Stimulated activated CD8-positive, alpha-beta memory T cell treated with anti-CD3 and anti-CD28 coated beads, Interleukin-7, amount 100 ng/mL, for 48 hours (primary cell): Measurements from ENCODE around the gene AIRE.

Source experiments
- DNase-seq, 2 donors: peaks; one replicate each; pipeline ENCODE4 v3.0.0-alpha.2; 2020; ENCODE audit warnings: low read depth in 1 of 2; ENCODE audit errors: extremely low read depth in 1 of 2

AIRE gene

DNA sequence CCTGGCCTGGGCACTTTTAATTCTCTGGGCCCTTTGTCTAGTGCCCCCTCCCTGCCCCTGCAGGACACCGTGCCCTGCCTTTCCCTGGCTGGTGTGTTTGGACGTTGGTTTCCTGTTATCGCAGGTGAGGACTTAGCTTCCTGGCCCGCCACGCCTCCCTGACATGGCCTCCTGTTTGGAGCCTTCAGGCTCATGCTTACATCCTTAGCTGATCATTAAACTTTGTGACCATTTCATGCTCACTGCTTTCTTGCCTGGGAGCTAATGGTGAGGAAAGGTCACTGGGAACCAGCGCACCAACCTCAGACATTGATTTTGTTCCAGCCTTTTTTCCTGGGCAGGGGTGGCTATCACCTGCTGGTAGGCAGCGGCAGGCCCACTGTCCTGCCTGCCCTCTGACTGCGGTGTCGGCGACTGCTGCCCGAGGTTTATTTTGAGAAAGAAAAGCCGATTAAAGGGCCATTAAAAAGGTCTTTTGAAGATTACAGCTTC, 17.9 kb downstream of the AIRE start:
- no peak for DNase-seq

DNA sequence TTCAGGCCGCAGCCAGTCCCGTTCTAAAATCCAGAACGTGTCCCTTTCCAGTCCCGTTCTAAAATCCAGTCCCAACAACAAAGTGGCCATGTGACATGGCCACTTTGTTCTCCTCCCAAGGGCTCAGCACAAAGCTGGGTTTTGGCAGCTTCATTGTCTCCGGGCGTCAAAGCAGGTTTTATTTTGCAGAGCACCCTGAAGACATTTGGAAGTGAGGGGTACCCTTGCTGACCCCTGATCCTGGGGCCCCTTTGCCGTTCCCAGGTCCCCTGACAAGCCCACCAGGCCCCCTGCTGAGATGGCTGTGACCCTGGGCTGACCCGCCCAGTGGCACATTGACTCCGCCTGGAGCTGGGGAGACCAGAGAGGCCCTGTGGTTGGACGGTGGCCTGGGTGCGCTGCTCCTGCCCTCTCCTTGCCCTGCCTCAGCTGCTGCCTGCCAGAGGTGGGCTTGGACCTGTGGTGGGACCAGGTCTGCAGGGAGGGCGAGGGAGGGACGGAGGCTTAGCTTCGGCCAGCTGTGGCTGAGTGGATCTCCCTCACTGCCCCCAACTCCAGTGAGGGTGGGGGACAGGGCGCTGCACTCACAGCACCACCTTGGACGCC, 18.4 kb downstream of the AIRE start:
- no peak for DNase-seq

DNA sequence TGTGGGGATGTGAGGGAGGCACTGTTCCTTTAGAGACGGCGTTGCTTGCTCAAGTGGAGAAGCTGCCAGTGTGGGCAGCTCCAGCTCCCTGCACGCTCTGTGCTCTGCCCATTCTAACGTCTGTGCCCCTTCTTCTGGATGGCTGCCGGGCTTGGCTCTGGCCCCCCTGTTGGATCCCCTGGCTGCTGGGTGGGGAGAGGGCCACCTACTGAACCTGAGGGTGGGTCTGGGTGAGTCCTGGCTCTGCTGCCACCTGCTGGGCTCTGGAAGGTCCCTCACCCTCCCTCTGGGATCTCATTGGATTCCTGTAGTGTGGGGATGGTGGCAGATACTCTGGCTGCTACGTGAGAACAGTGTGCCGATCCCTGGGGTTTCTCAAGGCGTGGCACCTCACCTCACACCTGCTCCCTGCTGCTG, 19.2 kb downstream of the AIRE start:
- no peak for DNase-seq

DNA sequence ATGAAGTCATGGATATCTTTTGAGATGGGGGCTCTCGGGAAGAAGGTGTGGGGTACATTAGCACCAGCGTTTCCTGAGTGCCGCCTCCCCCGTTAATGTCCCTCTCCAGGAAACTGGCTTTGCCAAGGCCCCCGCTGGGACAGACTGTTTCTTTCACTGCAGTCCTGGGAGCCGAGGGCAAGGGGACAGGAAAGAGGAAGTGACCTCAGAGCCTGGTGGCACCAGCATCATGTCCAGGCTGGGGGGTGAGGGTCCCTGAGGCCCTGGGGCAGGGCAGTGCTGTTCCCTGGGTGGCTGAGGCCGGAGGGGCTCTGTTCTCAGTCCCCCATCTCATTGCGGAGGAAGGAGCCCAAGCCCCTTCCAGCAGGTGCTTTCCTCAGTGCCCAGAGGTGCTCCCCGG, 20.0 kb downstream of the AIRE start:
- DNase-seq: no peak

DNA sequence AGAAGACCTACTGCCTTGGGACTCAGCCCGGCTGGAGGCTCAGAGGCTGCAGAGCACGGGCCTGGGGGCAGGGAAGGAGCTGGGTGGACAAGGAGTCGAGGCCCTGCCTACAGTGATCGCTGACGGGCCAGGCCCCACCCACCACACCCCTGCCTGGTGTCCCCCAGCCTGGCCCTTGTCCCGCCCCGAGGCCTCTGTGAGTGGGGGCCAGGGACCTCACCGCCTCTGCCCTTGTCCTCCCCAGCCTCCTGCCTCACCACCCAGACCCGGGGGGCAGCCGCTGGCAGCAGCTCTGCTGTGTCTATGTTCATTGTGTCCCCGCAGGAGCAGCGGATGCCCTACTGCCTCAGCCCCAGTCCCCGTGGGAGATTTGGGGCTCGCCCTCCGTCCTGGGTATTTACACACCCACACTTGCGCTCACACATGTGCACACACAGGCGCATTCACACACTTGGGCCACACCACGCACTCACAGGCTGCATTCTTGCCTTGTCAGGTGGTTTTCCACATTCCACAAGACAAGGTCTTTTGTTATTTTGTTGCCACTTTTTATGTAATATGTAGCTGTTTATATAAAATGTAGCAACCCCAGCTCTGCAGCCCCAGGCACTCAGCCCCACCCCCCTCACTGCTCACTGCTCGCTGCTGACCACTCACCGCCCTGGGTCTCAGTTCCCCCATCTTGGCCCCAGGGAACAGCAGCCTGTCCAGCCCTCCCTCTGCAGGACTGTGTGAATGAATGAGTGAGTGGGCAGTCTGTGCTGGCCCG, 21.4 kb downstream of the AIRE start:
- no peak for DNase-seq

DNA sequence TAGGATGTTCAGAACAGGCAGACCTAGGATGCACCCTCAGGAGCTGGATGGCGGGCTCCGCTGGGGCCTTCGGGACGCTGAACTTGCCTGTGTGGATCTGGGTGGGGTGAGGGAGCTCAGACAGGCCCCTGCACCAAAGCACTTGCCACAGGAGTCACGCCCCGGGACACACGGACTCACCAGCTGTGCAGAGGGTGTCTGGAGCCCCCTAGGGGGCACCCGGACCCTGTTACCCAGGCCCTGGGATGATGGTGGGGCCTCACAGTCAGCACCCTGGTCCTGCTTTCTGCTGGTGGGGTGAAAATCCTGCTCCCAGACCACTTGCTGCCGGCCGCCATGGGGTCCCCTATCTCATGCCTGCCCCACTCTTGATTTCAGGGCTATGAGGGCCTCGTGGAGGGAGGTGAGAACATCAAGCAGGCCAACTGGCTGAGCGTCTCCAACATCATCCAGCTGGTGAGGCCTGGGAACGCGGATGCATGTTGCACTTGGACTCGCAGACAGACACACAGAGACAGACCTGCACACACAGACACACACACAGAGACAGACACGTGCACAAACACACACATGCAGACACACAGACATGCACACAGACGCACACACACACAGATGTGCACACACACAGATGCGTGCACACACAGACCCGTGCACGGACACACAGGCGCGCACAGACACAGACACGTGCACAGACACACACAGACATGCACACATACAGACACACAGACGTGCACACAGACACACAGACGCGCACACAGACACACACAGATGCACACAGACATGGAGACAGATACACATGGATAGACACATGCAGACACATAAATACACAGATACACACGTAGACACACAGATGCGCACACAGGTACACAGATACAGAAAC, 25.2 kb downstream of the AIRE start:
- no peak for DNase-seq

DNA sequence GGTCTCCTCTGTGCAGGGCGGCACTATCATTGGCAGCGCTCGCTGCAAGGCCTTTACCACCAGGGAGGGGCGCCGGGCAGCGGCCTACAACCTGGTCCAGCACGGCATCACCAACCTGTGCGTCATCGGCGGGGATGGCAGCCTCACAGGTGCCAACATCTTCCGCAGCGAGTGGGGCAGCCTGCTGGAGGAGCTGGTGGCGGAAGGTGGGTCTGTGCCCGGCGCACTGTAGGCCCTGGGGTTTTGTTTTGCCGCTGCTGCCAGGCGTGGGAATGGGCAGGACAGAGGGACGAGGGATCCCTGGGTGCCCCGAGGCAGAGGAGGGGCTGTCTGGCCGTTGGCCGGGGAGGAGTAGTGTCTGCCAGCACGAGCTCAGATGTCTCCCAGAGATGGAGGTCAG, 26.4 kb downstream of the AIRE start:
- DNase-seq: no peak

DNA sequence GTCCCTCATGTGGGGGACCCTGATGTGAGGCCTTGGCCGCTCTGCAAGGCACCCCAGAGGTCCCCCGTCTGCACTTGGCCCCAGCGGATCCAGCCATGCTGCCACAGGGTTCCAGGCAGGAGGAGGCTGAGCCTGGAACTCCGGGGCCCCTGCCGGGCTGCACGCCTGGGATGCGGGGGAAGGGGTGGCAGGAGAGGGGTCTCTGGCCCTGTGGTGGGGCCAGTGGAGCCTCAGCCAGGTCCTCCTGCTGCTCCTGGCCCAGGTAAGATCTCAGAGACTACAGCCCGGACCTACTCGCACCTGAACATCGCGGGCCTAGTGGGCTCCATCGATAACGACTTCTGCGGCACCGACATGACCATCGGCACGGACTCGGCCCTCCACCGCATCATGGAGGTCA, 27.0 kb downstream of the AIRE start:
- DNase-seq: no peak

DNA sequence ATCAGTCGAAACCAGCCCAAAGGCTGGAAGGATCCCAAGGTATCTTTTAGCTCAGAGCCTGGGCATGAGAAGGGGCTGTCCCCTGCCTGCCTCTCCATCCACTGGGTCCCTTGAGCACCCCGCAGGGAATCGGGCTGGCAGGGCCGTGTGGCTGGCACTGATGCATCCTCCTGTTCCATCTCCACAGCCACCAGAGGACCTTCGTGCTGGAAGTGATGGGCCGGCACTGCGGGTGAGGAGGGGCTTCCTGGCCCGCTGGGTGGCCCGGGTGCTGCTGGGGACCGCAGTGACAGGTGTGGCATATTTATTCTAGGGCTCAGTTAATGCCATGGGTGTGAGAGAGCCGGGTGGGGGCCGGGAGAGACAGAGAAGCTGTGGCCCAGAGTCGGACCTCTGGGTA, 27.8 kb downstream of the AIRE start:
- no peak for DNase-seq

DNA sequence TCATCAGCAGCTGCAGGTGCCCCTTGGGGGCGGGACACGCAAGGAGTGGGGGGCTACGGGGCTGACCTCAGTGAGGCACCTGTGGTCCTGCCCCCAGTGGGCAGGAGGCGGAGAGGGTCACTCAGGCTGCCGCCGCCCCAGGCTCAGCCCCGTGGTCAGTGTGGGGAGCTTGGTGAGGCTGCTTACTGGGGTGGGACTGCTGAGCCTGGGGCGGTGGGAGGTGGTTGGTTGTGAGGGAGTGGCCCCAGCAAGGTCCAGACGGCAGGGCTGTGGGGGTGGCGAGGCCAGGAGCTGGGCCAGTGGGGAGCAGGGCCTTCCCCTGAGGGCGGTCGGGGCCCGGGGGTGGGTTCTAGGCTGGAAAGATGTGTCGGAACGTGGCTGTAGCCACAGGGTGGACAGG, 28.5 kb downstream of the AIRE start:
- no peak for DNase-seq

DNA sequence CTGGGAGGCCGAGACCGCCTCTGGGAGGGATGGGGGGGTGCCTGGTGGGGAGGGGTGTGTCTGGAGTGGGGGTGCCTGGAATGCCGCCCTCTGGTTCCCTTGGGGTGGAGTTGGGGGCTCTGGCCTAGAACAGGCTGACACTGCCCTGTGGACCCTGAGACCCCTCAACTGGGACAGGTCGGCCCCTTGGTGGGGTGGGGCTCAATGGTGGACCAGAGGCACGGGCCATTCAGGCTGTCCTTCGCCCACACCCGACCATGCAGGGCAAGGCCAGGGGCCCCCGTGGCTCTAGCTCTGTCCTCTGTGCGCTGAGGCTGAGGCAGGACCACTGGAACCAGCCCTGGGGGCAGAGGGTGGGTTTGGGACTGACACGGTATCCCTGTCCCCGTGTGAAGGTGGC, 28.9 kb downstream of the AIRE start:
- no peak for DNase-seq

DNA sequence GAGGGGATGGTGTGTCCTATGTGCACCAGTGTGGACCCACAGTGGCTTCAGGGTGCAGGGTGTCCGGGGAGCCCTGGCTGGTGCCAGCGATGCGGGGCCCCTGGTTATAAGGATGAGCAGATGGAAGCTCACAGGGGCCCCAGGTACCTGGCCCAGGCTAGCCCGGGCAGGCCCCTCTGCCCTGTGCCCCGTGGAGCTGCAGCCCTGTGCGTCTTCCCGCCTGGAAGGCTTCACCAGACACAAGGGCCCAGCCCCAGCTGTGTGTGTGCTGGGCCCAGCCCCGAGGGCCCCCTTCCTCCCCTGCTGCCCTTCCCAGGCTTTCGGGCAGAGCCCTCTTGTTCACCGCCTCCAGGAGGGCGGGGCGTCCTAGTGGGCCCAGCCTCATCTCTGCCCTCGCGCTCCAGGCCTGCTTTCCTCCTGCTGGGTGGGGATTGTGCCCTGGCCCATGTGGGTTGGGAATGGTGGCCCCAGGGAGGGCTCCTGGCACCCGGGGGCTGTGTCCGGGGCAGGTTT, 30.1 kb downstream of the AIRE start:
- no peak for DNase-seq

DNA sequence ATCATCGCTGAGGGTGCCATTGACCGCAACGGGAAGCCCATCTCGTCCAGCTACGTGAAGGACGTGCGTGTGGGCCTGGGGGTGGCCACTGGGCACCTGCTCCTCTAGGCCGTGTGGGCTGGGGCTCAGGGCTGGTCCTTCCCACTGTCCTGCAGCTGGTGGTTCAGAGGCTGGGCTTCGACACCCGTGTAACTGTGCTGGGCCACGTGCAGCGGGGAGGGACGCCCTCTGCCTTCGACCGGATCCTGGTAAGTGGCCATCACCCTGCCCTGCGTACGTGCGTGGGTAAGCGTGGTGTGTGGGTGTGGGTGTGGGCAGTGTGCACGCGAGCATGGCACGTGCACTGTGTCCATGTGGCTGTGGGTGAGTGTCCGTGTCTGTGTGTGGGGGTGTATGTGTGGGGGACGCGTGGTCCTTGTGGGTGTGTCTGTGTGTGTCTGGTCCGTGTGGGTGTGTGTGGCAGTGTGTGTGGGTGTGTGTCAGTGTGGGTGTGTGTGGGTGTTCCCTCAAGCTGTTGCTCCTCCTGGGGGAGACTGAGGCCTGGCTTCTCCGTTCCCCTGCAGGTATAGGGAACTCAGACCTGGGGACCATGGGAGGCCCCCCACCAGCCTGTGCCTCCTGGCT, 30.7 kb downstream of the AIRE start:
- DNase-seq: no peak

DNA sequence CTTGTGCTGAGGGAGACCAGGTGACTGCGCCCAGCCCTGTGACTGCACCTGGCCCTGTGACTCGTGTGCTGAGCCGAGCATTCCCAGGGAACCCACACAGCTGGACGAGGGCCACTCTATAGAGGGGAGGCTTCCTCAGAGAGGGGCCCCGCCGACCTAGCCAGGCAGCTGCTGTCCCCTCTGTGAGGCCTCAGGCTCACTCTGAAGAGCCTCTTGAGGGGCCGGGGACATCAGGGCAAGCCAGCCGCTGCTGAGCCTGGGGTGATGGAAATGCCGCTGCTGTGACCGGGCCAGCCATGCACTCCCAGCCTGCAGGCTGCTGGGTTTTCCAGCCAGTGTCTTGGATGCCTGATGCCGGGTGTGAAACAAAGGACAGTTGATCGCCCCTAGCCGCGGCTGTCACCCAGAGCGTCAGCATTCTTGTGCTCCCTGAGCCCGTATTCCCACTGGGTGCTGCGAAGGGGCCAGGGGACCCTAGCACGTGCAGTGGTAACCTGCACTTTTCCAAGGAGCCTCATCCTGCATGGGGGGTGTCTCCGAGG, 31.6 kb downstream of the AIRE start:
- no peak for DNase-seq

DNA sequence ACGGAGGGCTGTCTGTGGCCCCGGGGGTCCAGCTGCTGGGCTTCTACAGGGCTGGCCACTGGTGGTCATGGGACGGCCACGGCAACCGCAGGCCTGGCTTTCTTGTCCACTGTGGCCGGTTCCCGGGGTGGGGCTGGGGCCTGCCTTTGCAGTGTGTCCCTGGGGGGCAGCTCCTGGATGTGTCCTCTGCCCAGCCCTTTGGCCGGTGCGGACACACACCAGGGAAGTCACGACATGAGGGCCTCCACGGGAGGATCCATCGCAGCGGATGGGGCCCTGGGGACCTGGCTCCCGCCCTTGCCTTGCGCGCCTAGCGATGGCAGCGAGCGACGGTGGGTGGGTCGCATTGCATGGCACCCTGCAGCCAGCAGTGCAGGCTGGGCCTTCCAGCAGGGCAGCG, 32.2 kb downstream of the AIRE start:
- no peak for DNase-seq

DNA sequence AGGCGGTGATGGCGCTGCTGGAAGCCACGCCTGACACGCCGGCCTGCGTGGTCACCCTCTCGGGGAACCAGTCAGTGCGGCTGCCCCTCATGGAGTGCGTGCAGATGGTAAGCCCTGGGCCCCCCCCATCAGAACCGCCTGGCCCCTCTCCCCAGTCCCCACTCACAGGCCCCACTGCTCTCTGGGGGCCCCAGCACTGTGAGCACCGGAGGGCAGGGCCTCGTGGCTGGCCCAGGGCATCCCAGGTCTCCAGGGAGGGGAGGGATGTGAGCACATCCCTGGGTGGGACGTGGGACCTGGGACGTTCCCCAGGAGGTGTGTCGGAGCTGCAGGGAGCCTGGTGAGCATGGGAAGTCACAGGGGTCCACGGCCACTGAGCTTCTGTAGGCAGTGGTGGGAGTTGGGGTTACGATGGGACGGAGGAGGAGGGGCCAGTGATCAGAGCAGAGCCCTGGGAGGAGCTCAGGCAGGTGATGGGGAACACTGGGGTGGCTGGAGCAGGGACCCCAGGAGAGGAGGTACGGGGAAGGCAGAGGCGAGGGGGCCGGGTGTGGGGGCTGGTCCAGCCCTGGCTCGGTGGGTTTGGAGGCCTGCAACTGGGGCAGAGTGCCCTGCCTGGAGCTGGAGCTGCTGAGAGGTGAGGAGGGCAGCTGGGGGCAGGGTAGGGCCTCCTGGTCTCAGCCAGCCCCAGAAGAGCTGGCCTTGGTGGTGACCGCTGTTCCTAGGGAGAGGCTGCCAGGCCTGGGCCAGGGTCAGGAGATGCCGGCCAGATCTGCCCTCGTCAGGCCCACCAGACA, 33.0 kb downstream of the AIRE start:
- DNase-seq: no peak

DNA sequence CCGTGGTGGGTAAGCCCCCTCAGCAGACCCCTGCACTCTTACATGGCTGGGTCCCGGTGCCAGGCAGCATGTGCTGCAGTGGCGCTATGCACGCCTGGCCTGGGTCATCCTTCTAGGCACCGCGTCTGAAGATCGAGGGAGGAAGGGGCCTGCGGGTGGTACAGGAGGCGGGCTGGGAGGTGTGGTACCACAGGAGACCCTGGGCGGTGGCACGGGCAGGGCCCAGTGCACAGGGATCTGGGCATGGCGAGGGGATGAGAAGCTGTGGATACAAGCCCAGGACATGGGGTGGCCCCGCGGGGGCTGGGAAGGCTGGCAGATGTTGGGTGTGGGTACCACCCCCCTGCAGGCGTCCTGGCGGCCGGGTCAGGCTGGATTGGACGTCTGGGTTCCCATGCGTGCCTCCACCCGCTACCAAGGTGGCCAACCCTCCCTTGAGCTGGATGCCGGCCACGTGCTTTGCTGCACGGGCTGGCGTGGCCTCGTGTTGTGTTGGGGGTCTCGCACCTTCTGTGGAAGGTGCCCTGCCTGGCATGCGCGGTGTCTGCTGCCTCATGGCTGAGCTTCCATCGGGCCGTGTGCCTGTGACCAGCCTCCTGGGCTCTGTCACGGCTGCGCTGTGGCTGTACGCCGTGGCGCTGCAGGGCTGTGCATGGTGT, 33.9 kb downstream of the AIRE start:
- no peak for DNase-seq

DNA sequence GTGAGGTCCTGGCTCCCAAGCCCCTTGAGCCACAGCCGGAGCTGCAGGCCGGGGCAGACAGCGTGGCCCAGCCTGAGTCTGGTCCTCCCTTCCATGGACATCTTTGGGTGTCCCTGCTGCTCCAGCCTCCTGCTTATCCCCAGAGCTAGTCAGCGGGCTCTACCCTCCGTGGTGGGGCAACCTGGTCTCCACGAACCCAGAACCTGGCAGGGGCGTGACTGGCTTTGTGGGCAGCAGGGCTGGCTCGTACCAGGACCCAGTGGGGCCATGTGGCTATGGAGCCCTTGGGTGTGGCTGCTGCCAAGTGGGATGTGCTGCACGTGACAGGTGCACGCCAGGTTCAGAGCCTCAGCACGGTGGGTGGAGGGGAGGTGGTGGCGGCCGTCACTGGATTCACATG, 35.2 kb downstream of the AIRE start:
- DNase-seq: no peak

DNA sequence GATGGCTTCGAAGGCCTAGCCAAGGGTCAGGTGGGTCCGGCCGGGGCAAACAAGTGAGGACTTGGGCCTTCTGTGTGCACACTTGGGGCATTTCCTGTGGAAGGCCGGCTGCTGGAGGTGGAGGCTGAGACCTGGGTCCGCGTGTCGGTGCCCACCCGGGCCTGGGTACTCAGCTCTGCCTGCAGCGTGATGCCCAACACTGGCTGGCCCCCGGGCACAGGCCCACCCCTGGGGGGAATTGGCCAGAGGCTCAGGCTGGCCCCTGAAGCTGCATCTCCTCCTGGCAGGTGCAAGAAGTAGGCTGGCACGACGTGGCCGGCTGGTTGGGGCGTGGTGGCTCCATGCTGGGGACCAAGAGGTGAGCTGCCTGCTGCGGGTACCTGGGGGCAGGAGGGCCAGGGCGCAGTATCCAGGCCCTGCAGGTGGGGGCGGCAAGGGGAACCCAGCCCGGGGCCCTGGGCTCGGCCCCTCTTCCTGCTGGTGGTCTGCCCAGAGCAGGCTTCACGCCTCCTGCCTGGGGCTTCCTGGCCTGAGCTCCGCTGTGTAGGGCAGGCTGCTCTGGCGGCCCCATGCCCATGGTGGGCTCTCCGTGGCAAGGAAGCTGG, 36.3 kb downstream of the AIRE start:
- DNase-seq: no peak
